GM19240 (cell line): ENCODE measurements around the gene DNAJC7.

Experiments used
- DNase-seq: peaks from one replicate; pipeline ENCODE4 v3.0.0; 2011; ENCODE audit warnings: low spot score; ENCODE audit not compliant: insufficient read length

Gene DNAJC7

GRCh38 chr17:42016941-42017865 is at the start of gene DNAJC7:
Gene DNAJC7 (minus strand): TSS chr17:42017439. CDS start chr17:42017416, 23 bp downstream.
- DNase-seq: peak; percentile 90

- no peak for DNase-seq
These were observed 48.0 kb upstream of the DNAJC7 start for GRCh38 chr17:42065201-42065600.

- no peak for DNase-seq
These were observed 45.4 kb upstream of the DNAJC7 start for GRCh38 chr17:42062681-42063080.

GRCh38 chr17:42061646-42062487 is 44.6 kb upstream of the DNAJC7 start:
- DNase-seq: no peak

- no peak for DNase-seq
These were observed 43.0 kb upstream of the DNAJC7 start for GRCh38 chr17:42060231-42060630.

GRCh38 chr17:42059815-42060214 is 42.6 kb upstream of the DNAJC7 start:
- no peak for DNase-seq

- DNase-seq: no peak
These were observed 40.8 kb upstream of the DNAJC7 start for GRCh38 chr17:42058063-42058462.

GRCh38 chr17:42056635-42057034 is 39.4 kb upstream of the DNAJC7 start:
- no peak for DNase-seq

GRCh38 chr17:42055496-42055895 is 38.3 kb upstream of the DNAJC7 start:
- DNase-seq: no peak

GRCh38 chr17:42055027-42055426 is 37.8 kb upstream of the DNAJC7 start:
- DNase-seq: no peak

GRCh38 chr17:42053731-42054500 is 36.7 kb upstream of the DNAJC7 start:
- DNase-seq: no peak

- no peak for DNase-seq
These were observed 35.2 kb upstream of the DNAJC7 start for GRCh38 chr17:42052346-42052877.

- no peak for DNase-seq
These were observed 34.4 kb upstream of the DNAJC7 start for GRCh38 chr17:42051645-42052044.

GRCh38 chr17:42051013-42051400 is 33.8 kb upstream of the DNAJC7 start:
- DNase-seq: no peak

- DNase-seq: peak; percentile 64
These were observed 33.3 kb upstream of the DNAJC7 start, which contains the start of gene C17orf113 for GRCh38 chr17:42050393-42051012. Gene C17orf113 (minus strand): TSS chr17:42050601. CDS start chr17:42043376, 7,225 bp downstream.

- DNase-seq: no peak
These were observed 32.7 kb upstream of the DNAJC7 start for GRCh38 chr17:42049834-42050392.

GRCh38 chr17:42047343-42047742 is 30.1 kb upstream of the DNAJC7 start:
- no peak for DNase-seq

- DNase-seq: no peak
These were observed 28.5 kb upstream of the DNAJC7 start for GRCh38 chr17:42045719-42046118.

GRCh38 chr17:42042598-42043319 is 25.5 kb upstream of the DNAJC7 start:
- no peak for DNase-seq

GRCh38 chr17:42041619-42042018 is 24.4 kb upstream of the DNAJC7 start:
- no peak for DNase-seq
